Stomach (tissue), 4 donors: ENCODE results near the gene RANBP17.

Experiments used
- CTCF ChIP-seq, 7 experiments: fragments of 450-650 bp in 4 of 7; fragments of 200-600 bp in 3 of 7; sonication (generic) in 3 of 7; IDR thresholded peaks; one replicate each; pipeline ENCODE4 v1.5.1; 2016 to 2019; ENCODE audit warnings: antibody characterized with exemption in 7 of 7, control low read depth in 2 of 7, mild to moderate bottlenecking in 1 of 7
- EP300 ChIP-seq: sonication (generic); formaldehyde crosslinking; IDR thresholded peaks from one replicate; pipeline ENCODE4 v1.6.1; 2017; ENCODE audit warnings: antibody characterized with exemption
- POLR2AphosphoS5 ChIP-seq, 3 donors: sonication (generic); formaldehyde crosslinking; IDR thresholded peaks; one replicate each; pipeline ENCODE4 v1.6.1; 2016; ENCODE audit warnings: antibody characterized with exemption in 3 of 3

- TF ChIP-seq CTCF (IDR thresholded peaks at IDR 0.05), result no peak
- TF ChIP-seq POLR2AphosphoS5 (IDR thresholded peaks at IDR 0.05), result no peak
- no peak for TF ChIP-seq EP300
Measured at GRCh38 chr5:171188016-171188415, 326.2 kb downstream of the RANBP17 start.
